IMR-90 (cell line): ENCODE results near the gene PUDP. TPM values are rescaled to one million over a fixed set of nuclear protein-coding genes. Genes with fewer than 3 reads are reported as not detected.
A peak's percentile ranks its signal among the peaks of the same experiment; 100 is the strongest.

Source experiments
- ATAC-seq: fragments of 200-7000 bp; cut with Tn5 transposase; 2 replicates; pipeline ENCODE4 v1.9.1; 2020; ENCODE audit warnings: low read depth, mild to moderate bottlenecking, moderate library complexity
- Bru-seq: library from RNA; stranded (reverse); fragments of 400-500 nt; gene quantifications from one replicate; lab custom pipeline; 2021; lab: Mats Ljungman, UMichigan
- BruChase-seq, 2 experiments: library from RNA; stranded (reverse); fragments of 400-500 nt; gene quantifications; one replicate each; lab custom pipeline; 2021; lab: Mats Ljungman, UMichigan
- BruUV-seq: library from RNA; stranded (reverse); fragments of 400-500 nt; replicated peaks from 2 replicates; lab custom pipeline; 2021; lab: Mats Ljungman, UMichigan
- CTCF ChIA-PET: fragments of 300-600 bp; formaldehyde crosslinking; extraction: SDS; loops from one replicate; lab custom pipeline; 2021; ENCODE audit warnings: antibody characterized with exemption; lab: Yijun Ruan, JAX
- POLR2A ChIA-PET: fragments of 300-600 bp; sonication (Branson Sonifier 250); formaldehyde crosslinking; loops from one replicate; lab custom pipeline; 2022; ENCODE audit warnings: antibody characterized with exemption; ENCODE audit not compliant: unreplicated experiment; lab: Charles Lee
- DNase-seq: peaks from one replicate; pipeline ENCODE4 v3.0.0; 2013
- H2AFZ ChIP-seq: replicated peaks from 2 replicates; pipeline ENCODE3; 2013; ENCODE audit warnings: low read length, mild to moderate bottlenecking; ENCODE audit not compliant: poor library complexity
- H2AK5ac ChIP-seq: 2 replicates; pipeline ENCODE4 v1.6.1; 2013; ENCODE audit warnings: low read depth, low read length, inconsistent platforms
- H2AK9ac ChIP-seq: replicated peaks from 2 replicates; pipeline ENCODE3; 2013; ENCODE audit warnings: mild to moderate bottlenecking, low read depth, low read length, moderate library complexity; ENCODE audit not compliant: poor library complexity
- H2BK120ac ChIP-seq: 2 replicates; pipeline ENCODE4 v1.6.1; 2013; ENCODE audit warnings: low read depth, low read length, inconsistent platforms
- H2BK15ac ChIP-seq: 3 replicates; pipeline ENCODE4 v1.6.1; 2013; ENCODE audit warnings: low read depth, low read length, inconsistent platforms
- H2BK20ac ChIP-seq: 2 replicates; pipeline ENCODE4 v1.6.1; 2013; ENCODE audit warnings: low read depth, mild to moderate bottlenecking, inconsistent platforms, low read length, moderate library complexity
- H2BK5ac ChIP-seq: 2 replicates; pipeline ENCODE4 v1.6.1; 2013; ENCODE audit warnings: mild to moderate bottlenecking, low read depth, low read length, inconsistent platforms; ENCODE audit not compliant: poor library complexity, severe bottlenecking
- H3K14ac ChIP-seq: replicated peaks from 2 replicates; pipeline ENCODE4 v1.6.1; 2013; ENCODE audit warnings: low read depth, low read length, inconsistent platforms
- H3K18ac ChIP-seq: 2 replicates; pipeline ENCODE4 v1.6.1; 2013; ENCODE audit warnings: low read depth, low read length, control low read depth
- H3K23ac ChIP-seq: 2 replicates; pipeline ENCODE4 v1.6.1; 2013; ENCODE audit warnings: low read depth, low read length, inconsistent platforms
- H3K27ac ChIP-seq: 2 replicates; pipeline ENCODE4 v1.5.1; 2013; ENCODE audit warnings: mild to moderate bottlenecking, control low read depth, low read length; ENCODE audit not compliant: insufficient read depth
- H3K27me3 ChIP-seq: 2 replicates; pipeline ENCODE4 v1.6.1; 2013; ENCODE audit warnings: low read length; ENCODE audit not compliant: control insufficient read depth, insufficient read depth
- H3K36me3 ChIP-seq: 2 replicates; pipeline ENCODE4 v1.6.1; 2013; ENCODE audit warnings: low read length, mixed read lengths; ENCODE audit not compliant: control insufficient read depth, insufficient read depth
- H3K4ac ChIP-seq: 2 replicates; pipeline ENCODE4 v1.6.1; 2013; ENCODE audit warnings: low read depth, low read length, inconsistent platforms
- H3K4me1 ChIP-seq: 2 replicates; pipeline ENCODE4 v1.6.1; 2013; ENCODE audit warnings: low read length, mixed read lengths; ENCODE audit not compliant: control insufficient read depth, insufficient read depth
- H3K4me2 ChIP-seq: 2 replicates; pipeline ENCODE4 v1.6.1; 2013; ENCODE audit warnings: low read depth, mild to moderate bottlenecking, control low read depth, low read length, moderate library complexity
- H3K4me3 ChIP-seq: 2 replicates; pipeline ENCODE4 v1.5.1; 2013; ENCODE audit warnings: low read depth, mild to moderate bottlenecking, control low read depth, low read length, moderate library complexity; ENCODE audit not compliant: insufficient read depth
- H3K56ac ChIP-seq: 2 replicates; pipeline ENCODE4 v1.6.1; 2013; ENCODE audit warnings: low read length, inconsistent platforms; ENCODE audit not compliant: insufficient read depth; ENCODE audit errors: extremely low read depth
- H3K79me1 ChIP-seq, 2 experiments: 2 replicates each; pipeline ENCODE4 v1.6.1; 2013; ENCODE audit warnings: low read length in 2 of 2, inconsistent platforms in 1 of 2, low read depth in 1 of 2
- H3K9ac ChIP-seq: 2 replicates; pipeline ENCODE4 v1.6.1; 2013; ENCODE audit warnings: low read depth, low read length, control low read depth
- H3K9me1 ChIP-seq: 2 replicates; pipeline ENCODE4 v1.6.1; 2013; ENCODE audit warnings: low read length, inconsistent platforms; ENCODE audit not compliant: insufficient read depth
- H3K9me3 ChIP-seq: 2 replicates; pipeline ENCODE4 v1.6.1; 2013; ENCODE audit warnings: low read length; ENCODE audit not compliant: control insufficient read depth, insufficient read depth
- H4K20me1 ChIP-seq: 2 replicates; pipeline ENCODE4 v1.6.1; 2013; ENCODE audit warnings: low read length, inconsistent platforms; ENCODE audit not compliant: insufficient read depth
- H4K5ac ChIP-seq: 2 replicates; pipeline ENCODE4 v1.6.1; 2013; ENCODE audit warnings: mild to moderate bottlenecking, low read depth, low read length, control low read depth
- H4K8ac ChIP-seq, 2 experiments: 2 replicates each; pipeline ENCODE4 v1.6.1; 2013; ENCODE audit warnings: low read depth in 2 of 2, low read length in 2 of 2, control low read depth in 1 of 2, inconsistent platforms in 1 of 2
- H4K91ac ChIP-seq: 2 replicates; pipeline ENCODE4 v1.6.1; 2013; ENCODE audit warnings: low read depth, low read length, inconsistent platforms; ENCODE audit not compliant: insufficient read depth
- BHLHE40 ChIP-seq: fragments of 150-350 bp; IDR thresholded peaks from 2 replicates; pipeline ENCODE4 v1.6.1; 2016; ENCODE audit warnings: mild to moderate bottlenecking, low read depth, low read length
- CEBPB ChIP-seq: IDR thresholded peaks from 2 replicates; pipeline ENCODE4 v1.6.1; 2012; ENCODE audit warnings: low read depth, low read length, improper control_type of control experiment
- CTCF ChIP-seq: conservative IDR thresholded peaks from 2 replicates; pipeline ENCODE4 v1.5.1; 2012; ENCODE audit warnings: mild to moderate bottlenecking, low read depth, low read length, improper control_type of control experiment
- ELK1 ChIP-seq: fragments of 150-350 bp; IDR thresholded peaks from 2 replicates; pipeline ENCODE4 v1.6.1; 2016; ENCODE audit warnings: low read depth, mild to moderate bottlenecking, low read length, moderate library complexity, borderline replicate concordance
- MAFK ChIP-seq: IDR thresholded peaks from 2 replicates; pipeline ENCODE4 v1.6.1; 2012; ENCODE audit warnings: low read depth, low read length, improper control_type of control experiment
- MAZ ChIP-seq: IDR thresholded peaks from 2 replicates; pipeline ENCODE4 v1.6.1; 2012; ENCODE audit warnings: low read depth, mild to moderate bottlenecking, low read length, improper control_type of control experiment, moderate library complexity, borderline replicate concordance
- NFE2L2 ChIP-seq: fragments of 150-350 bp; IDR thresholded peaks from 2 replicates; pipeline ENCODE4 v1.6.1; 2016; ENCODE audit warnings: low read depth, mild to moderate bottlenecking, low read length
- POLR2A ChIP-seq: IDR thresholded peaks from 2 replicates; pipeline ENCODE4 v1.6.1; 2012; ENCODE audit warnings: mild to moderate bottlenecking, low read depth, low read length
- RAD21 ChIP-seq: IDR thresholded peaks from 2 replicates; pipeline ENCODE4 v1.6.1; 2012; ENCODE audit warnings: low read length, improper control_type of control experiment
- RCOR1 ChIP-seq: IDR thresholded peaks from 2 replicates; pipeline ENCODE4 v1.6.1; 2012; ENCODE audit warnings: mild to moderate bottlenecking, low read length, improper control_type of control experiment; ENCODE audit not compliant: insufficient replicate concordance
- RFX5 ChIP-seq: IDR thresholded peaks from 2 replicates; pipeline ENCODE4 v1.8.0; 2012; ENCODE audit warnings: low read depth, mild to moderate bottlenecking, low read length, moderate library complexity
- SMC3 ChIP-seq: fragments of 150-350 bp; IDR thresholded peaks from 2 replicates; pipeline ENCODE4 v1.6.1; 2016; ENCODE audit warnings: low read depth, mild to moderate bottlenecking, antibody characterized with exemption, low read length, moderate library complexity
- WGBS, 2 experiments: methylation state at CpG; one replicate each; pipeline versions ENCODE4 v1.1.5 to v1.1.7; 2013; ENCODE audit warnings: missing lambda C conversion rate in 2 of 2; ENCODE audit not compliant: insufficient read length in 1 of 2; ENCODE audit errors: extremely low coverage in 2 of 2; 5-methylcytosine and 5-hydroxymethylcytosine counted together
- dilution Hi-C: fragments of 300-500 bp; cut with HindIII; formaldehyde crosslinking; loops from one replicate; pipeline ENCODE4 v1.14.3; 2018; ENCODE audit warnings: low sequenced_read_pairs; ENCODE audit not compliant: unreplicated experiment
- in situ Hi-C: fragments of 300-500 bp; cut with MboI; formaldehyde crosslinking; loops from 3 replicates; pipeline ENCODE4 v1.14.3; 2019; ENCODE audit warnings: low sequenced_read_pairs, inconsistent platforms, mixed read lengths
- intact Hi-C: fragments of 100-400 bp; cut with micrococcal nuclease; formaldehyde crosslinking; loops from 2 replicates; pipeline ENCODE4 v1.10.0; 2022
- long read RNA-seq: library from polyadenylated mRNA; unstranded; transcript quantifications from one replicate; pipeline ENCODE4 v2.0.0, GENCODE V29; 2021; ENCODE audit not compliant: unreplicated experiment
- polyA plus RNA-seq, 3 experiments: library from polyadenylated mRNA; depleted of rRNA; stranded (reverse); fragments of >200 nt; gene quantifications; 2 replicates each; pipeline ENCODE4 v1.2.3, GENCODE V29; 2012; ENCODE audit warnings: low replicate concordance in 1 of 3
- total RNA-seq: library from RNA; depleted of rRNA; stranded (reverse); fragments of >200 nt; gene quantifications from 2 replicates; pipeline ENCODE4 v1.2.3, GENCODE V29; 2012; rRNA removed

Gene PUDP
- 22.2 and 25.0 TPM in 2 replicates for total RNA-seq
- polyA plus RNA-seq (2012; rRNA removed) = 28.6 and 29.4 TPM in 2 replicates
- 19.5 and 44.1 TPM in 2 replicates for polyA plus RNA-seq (2012; cell fraction: cytosol; rRNA removed)
- 9.6 and 13.2 TPM in 2 replicates for polyA plus RNA-seq (2012; cell fraction: nucleus; rRNA removed; ENCODE audit: low replicate concordance)
- Bru-seq, nascent RNA = percentile 76 among the genes with signal in this experiment
- percentile 54 among the genes with signal in this experiment for BruChase-seq, experiment 1, labeled RNA remaining after a 6-hour chase
- percentile 53 among the genes with signal in this experiment for BruChase-seq, experiment 2, labeled RNA remaining after a 2-hour chase
- long read RNA-seq, transcript PUDP-201 (4 exons, 2,140 nt) = major isoform, 21 of 30 reads
- long read RNA-seq, partial matches to known transcripts = 6 of 30 reads
- long read RNA-seq, other reads (novel, unspliced or antisense) = 3 of 30 reads

- Histone ChIP-seq H3K79me1 (peaks cover 9 to 27% of the 10 kb centered on the region in 2 experiments; a peak in 3 of 4 replicates), H3K9me3 (no peaks in the 10 kb centered on the region), H3K27me3 (0 out of 2 replicates have a peak, but pooled peaks cover 2% of the 10 kb centered on the region), H2AK5ac (peak within 1 kb of the TSS; percentile 75), H3K23ac (peak within 1 kb of the TSS; percentile 95), H3K18ac (peak within 1 kb of the TSS; percentile 71), H2BK15ac (peak within 1 kb of the TSS; percentile 81; the same call in 1 of the 3 replicates), H4K91ac (peak within 1 kb of the TSS; percentile 94), H3K9ac (peak within 1 kb of the TSS; percentile 84), H3K56ac (peak within 1 kb of the TSS; percentile 77), H2AFZ (peak within 1 kb of the TSS; percentile 98), H2BK20ac (no peak within 1 kb of the TSS; the same call in 1 of the 2 replicates), H4K20me1 (peaks cover 4% of the 10 kb centered on the region; the same call in 1 of the 2 replicates), H2BK5ac (peak within 1 kb of the TSS; percentile 90), H3K4ac (peak within 1 kb of the TSS; percentile 90), H3K36me3 (no peaks in the 10 kb centered on the region), H3K4me2 (peak within 1 kb of the TSS; percentile 91), H4K8ac (peak within 1 kb of the TSS; percentile 71 to 97), H3K4me3 (peak within 1 kb of the TSS; percentile 70), H3K27ac (peak within 1 kb of the TSS; percentile 85), H2AK9ac (peak within 1 kb of the TSS; percentile 98), H3K9me1 (peaks cover 2% of the 10 kb centered on the region; the same call in 1 of the 2 replicates), H2BK120ac (peak within 1 kb of the TSS; percentile 88), H3K14ac (peak within 1 kb of the TSS; percentile 94), H3K4me1 (peaks cover 4% of the 10 kb centered on the region; the same call in 1 of the 2 replicates), H4K5ac (peak within 1 kb of the TSS; percentile 68)
- dilution Hi-C loops = no loop called here
- BruUV-seq = no TSS peak
- DNase-seq = peak; percentile 83
- POLR2A ChIA-PET = no interaction called here
- intact Hi-C loops = loop anchor here (1.0 to 5.0 kb wide), 2 partner anchors 183 to 439 kb away; no protein-coding TSS in a partner anchor
- WGBS, 2 experiments = 0% methylated on average over 1 of the region's 76 CpGs; no CpG with 5 or more reads in 1 of the 2 experiments
- ATAC-seq = peak; percentile 95
- CTCF ChIA-PET = interaction anchor here (0.6 kb wide), 1 partner anchor 43 kb away, joined by 4 read pairs; no protein-coding TSS in a partner anchor
- in situ Hi-C loops = no loop called here
- TF ChIP-seq RCOR1 (no peak), POLR2A (peak; percentile 48), SMC3 (no peak), ELK1 (no peak), RFX5 (no peak), NFE2L2 (no peak), BHLHE40 (no peak), RAD21 (peak; percentile 25), MAZ (peak; percentile 92), CEBPB (no peak), CTCF (peak; percentile 24), MAFK (no peak)
These were observed at the start of gene PUDP for GRCh38 chrX:7147978-7148854. Gene PUDP, minus strand, starts transcription at chrX:7148153. Its CDS starts 40 bp downstream, at chrX:7148113.
